Measurements from ENCODE around the gene HUS1.
"Not testable (repeated sequence)": the region's sequence is repeated elsewhere in the genome, so short reads cannot be mapped to it uniquely, and the experiment has no call there.

Gene HUS1

DNA sequence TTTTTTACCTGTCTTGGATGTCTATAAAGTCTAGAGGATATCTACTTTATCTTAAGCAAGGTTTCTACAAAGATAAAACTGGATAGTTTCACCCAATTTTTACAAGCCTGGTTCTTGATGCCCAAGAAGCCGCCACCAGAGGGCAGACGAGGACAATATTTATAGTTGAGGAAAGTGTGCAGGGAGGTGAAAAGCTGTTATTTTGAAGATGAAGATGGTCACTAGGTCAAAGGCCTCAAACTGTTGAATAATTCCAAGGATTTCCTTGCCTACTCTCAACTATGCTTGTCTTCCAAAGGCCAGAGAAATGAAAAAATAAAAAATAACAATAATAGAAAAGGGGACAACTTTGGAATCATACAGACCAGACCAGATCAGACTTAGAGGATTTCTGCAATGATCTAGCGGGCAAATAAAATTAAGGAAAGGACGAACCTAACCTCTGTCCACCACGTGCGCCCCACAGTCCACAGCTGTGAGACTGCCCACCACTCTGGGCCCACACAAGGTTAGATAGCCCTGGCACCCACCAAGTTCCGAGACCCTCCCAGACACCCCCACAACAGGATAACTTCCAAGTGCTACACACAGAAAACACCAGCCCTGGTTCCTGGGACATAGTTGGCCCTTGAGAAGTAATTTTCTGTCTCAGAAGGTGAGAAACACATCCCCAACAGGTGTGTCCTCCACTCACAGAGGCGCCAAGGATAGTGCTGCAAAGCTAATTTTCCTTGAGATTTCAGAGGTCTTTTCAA lies 34.0 kb downstream of the HUS1 start:
- Histone ChIP-seq H3K27me3 (ENCODE audit: insufficient read depth, poor library complexity, severe bottlenecking) (no peaks in the 10 kb centered on the region), H3K4me3 (replicated peaks; ENCODE audit: insufficient read depth, low read length) (no peak overlapping the region), H3K27ac (replicated peaks) (no peak overlapping the region)
- TF ChIP-seq POLR2AphosphoS5 (IDR thresholded peaks at IDR 0.05; ENCODE audit: low read depth) = no peak
- TF ChIP-seq, protein P1, sequence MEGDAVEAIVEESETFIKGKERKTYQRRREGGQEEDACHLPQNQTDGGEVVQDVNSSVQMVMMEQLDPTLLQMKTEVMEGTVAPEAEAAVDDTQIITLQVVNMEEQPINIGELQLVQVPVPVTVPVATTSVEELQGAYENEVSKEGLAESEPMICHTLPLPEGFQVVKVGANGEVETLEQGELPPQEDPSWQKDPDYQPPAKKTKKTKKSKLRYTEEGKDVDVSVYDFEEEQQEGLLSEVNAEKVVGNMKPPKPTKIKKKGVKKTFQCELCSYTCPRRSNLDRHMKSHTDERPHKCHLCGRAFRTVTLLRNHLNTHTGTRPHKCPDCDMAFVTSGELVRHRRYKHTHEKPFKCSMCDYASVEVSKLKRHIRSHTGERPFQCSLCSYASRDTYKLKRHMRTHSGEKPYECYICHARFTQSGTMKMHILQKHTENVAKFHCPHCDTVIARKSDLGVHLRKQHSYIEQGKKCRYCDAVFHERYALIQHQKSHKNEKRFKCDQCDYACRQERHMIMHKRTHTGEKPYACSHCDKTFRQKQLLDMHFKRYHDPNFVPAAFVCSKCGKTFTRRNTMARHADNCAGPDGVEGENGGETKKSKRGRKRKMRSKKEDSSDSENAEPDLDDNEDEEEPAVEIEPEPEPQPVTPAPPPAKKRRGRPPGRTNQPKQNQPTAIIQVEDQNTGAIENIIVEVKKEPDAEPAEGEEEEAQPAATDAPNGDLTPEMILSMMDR (IDR thresholded peaks at IDR 0.05; ENCODE audit: insufficient read depth, low read length) = peak; percentile 37
- peak in 1 of 2 experiments; percentile 57 for DNase-seq (ENCODE audit: low read depth in 1 of 2, low spot score in 1 of 2)

DNA sequence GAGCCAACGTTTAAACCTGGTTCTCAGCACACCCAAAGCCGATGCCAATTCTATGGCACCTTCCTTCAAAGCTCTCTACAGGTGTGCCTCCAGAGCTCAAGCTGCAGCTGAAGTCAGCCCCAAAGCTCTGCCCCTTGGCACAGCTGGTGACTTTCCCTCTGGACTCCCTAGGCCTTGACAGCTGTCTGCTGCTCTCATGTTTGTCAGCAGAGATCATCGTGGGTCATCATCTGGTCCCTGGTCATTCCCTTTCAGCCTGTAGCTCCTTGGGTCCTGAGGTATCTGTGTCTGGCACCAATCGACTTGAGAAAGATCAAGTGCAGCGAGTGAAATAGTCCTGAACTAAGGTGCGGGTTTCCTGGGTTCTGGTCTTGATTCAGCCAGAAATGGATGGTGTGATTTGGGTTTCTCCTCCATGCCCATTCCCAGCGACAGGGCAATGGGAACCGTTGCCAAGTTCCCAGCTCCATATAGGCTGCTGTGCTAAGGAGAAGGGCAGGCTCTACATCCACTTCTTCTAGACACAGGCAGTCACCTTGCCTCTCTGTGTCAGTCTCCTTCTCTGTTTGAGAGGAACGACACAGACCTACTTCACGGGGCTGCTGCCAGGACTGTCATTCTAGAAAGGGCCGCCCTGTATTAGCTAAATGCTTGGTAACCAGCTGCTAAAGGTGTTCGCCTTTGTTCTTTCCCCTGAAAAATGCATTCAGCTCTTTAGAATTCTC lies 34.7 kb downstream of the HUS1 start:
- TF ChIP-seq GABPA (IDR thresholded peaks at IDR 0.05; ENCODE audit: low read depth) (no peak), POLR2AphosphoS5 (IDR thresholded peaks at IDR 0.05; ENCODE audit: low read depth) (no peak)
- TF ChIP-seq, protein P1 (IDR thresholded peaks at IDR 0.05; ENCODE audit: insufficient read depth, low read length) = no peak
- no peak overlapping the region for H3K4me3 ChIP-seq (replicated peaks; ENCODE audit: insufficient read depth, low read length)
- H3K27me3 ChIP-seq (ENCODE audit: insufficient read depth, poor library complexity, severe bottlenecking) = no peaks in the 10 kb centered on the region
- no peak overlapping the region for H3K27ac ChIP-seq (replicated peaks)
- no peak for DNase-seq (ENCODE audit: low read depth in 1 of 2, low spot score in 1 of 2)

DNA sequence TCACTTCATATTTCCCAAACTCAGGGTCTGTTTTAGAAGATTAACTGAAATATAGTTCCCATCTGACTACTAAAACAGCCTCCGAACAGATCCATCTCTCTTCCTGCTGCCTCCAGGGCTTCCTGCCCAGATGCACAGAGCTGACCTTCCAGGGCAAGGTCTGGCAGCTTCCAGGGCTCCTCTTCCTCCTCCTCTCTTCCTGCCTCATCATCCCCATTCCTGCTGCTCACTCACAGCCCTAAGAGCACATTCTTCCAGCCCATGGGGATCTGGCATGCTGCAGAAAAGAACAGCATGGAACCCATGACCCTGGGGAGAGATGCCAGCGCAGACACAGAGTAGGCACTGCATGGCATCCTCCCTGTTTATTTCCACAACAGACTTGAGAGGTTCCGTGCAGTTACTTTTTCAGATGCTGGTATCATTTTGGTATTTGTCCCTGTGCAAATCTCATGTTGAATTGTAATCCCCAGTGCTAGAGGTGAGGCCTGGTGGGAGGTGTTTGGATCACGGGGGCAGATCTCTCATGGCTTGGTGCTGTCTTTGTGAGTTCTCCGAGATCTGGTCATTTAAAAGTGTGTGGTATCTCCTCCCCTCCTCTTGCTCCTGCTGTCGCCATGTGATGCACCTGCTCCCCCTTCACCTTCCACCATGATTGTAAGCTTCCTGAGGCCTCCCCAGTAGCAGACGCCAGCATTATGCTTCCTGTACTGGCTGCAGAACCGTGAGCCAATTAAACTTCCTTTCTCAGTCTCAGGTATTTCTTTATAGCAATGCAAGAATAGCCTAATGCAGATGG lies 35.5 kb downstream of the HUS1 start:
- H3K27ac ChIP-seq (replicated peaks) = no peak overlapping the region

GRCh38 chr7:47942651-47943050 lies 36.8 kb downstream of the HUS1 start:
- H3K27ac ChIP-seq (replicated peaks); H3K4me3 ChIP-seq (replicated peaks; ENCODE audit: insufficient read depth, low read length); DNase-seq (ENCODE audit: low read depth in 1 of 2, low spot score in 1 of 2); H3K27me3 ChIP-seq (ENCODE audit: insufficient read depth, poor library complexity, severe bottlenecking): not testable (repeated sequence)

More for the DNA sequence above, 35.5 kb downstream of the HUS1 start:
- H3K4me3 ChIP-seq (replicated peaks; ENCODE audit: insufficient read depth, low read length) = no peak overlapping the region
- no peak for DNase-seq (ENCODE audit: low read depth in 1 of 2, low spot score in 1 of 2)
- H3K27me3 ChIP-seq (ENCODE audit: insufficient read depth, poor library complexity, severe bottlenecking) = no peaks in the 10 kb centered on the region
- TF ChIP-seq REST (IDR thresholded peaks at IDR 0.05; ENCODE audit: insufficient replicate concordance, low read depth) (no peak), SPI1 (IDR thresholded peaks at IDR 0.05; ENCODE audit: borderline replicate concordance, low read depth) (no peak), GABPA (IDR thresholded peaks at IDR 0.05; ENCODE audit: low read depth) (no peak), POLR2AphosphoS5 (IDR thresholded peaks at IDR 0.05; ENCODE audit: low read depth) (no peak)
- TF ChIP-seq, protein P1 (IDR thresholded peaks at IDR 0.05; ENCODE audit: insufficient read depth, low read length) = no peak

All from HL-60 (cell line).